GM23338 (cell line): ENCODE measurements around the gene FAM171A2. TPM values are rescaled to one million over a fixed set of nuclear protein-coding genes. Genes with fewer than 3 reads are reported as not detected.

ENCODE experiments used
- ATAC-seq: fragments of 200-7000 bp; cut with Tn5 transposase; 3 replicates; pipeline ENCODE4 v1.9.1; 2020
- DNase-seq: peaks from one replicate; pipeline ENCODE4 v3.0.0-alpha.2; 2015; ENCODE audit warnings: low spot score
- H2AFZ ChIP-seq: fragments of 200-600 bp; sonication (generic); 2 replicates; pipeline ENCODE4 v1.8.0; 2016; ENCODE audit warnings: antibody characterized with exemption, mild to moderate bottlenecking, moderate library complexity
- H3F3A ChIP-seq: fragments of 200-600 bp; sonication (generic); replicated peaks from 2 replicates; pipeline ENCODE4 v1.8.0; 2017; ENCODE audit warnings: antibody characterized with exemption, mixed run types, low read depth
- H3K27ac ChIP-seq: fragments of 200-600 bp; sonication (generic); 2 replicates; pipeline ENCODE4 v1.6.1; 2016; ENCODE audit warnings: low read depth
- H3K27me3 ChIP-seq: fragments of 200-600 bp; sonication (generic); 2 replicates; pipeline ENCODE4 v1.8.0; 2016; ENCODE audit warnings: mild to moderate bottlenecking, mixed run types, moderate library complexity; ENCODE audit not compliant: insufficient read depth
- H3K36me3 ChIP-seq: fragments of 200-600 bp; sonication (generic); 2 replicates; pipeline ENCODE4 v1.8.0; 2016; ENCODE audit warnings: mild to moderate bottlenecking; ENCODE audit not compliant: insufficient read depth
- H3K4me1 ChIP-seq: fragments of 200-600 bp; sonication (generic); 2 replicates; pipeline ENCODE4 v1.8.0; 2016; ENCODE audit warnings: mild to moderate bottlenecking, moderate library complexity; ENCODE audit not compliant: insufficient read depth
- H3K4me2 ChIP-seq: fragments of 200-600 bp; sonication (generic); 2 replicates; pipeline ENCODE4 v1.7.1; 2017; ENCODE audit warnings: mixed run types
- H3K4me3 ChIP-seq: fragments of 200-600 bp; sonication (generic); 2 replicates; pipeline ENCODE4 v1.6.1; 2016; ENCODE audit warnings: mixed run types
- H3K79me2 ChIP-seq: fragments of 200-600 bp; sonication (generic); replicated peaks from 2 replicates; pipeline ENCODE4 v1.8.0; 2017; ENCODE audit warnings: mild to moderate bottlenecking; ENCODE audit not compliant: insufficient read depth
- H3K9me2 ChIP-seq: fragments of 200-600 bp; sonication (generic); 2 replicates; pipeline ENCODE4 v1.8.0; 2017; ENCODE audit not compliant: insufficient read depth
- H4K20me1 ChIP-seq: fragments of 200-600 bp; sonication (generic); replicated peaks from 2 replicates; pipeline ENCODE4 v1.8.0; 2017; ENCODE audit warnings: mild to moderate bottlenecking; ENCODE audit not compliant: insufficient read depth
- H3K27ac Mint-ChIP-seq: 2 replicates; pipeline ENCODE4 v1.8.0; 2020; ENCODE audit warnings: inconsistent platforms, mild to moderate bottlenecking, moderate library complexity, mixed read lengths
- H3K27me3 Mint-ChIP-seq: 3 replicates; pipeline ENCODE4 v1.8.0; 2022; ENCODE audit warnings: low read depth, mild to moderate bottlenecking, moderate library complexity, mixed read lengths, inconsistent platforms; ENCODE audit not compliant: insufficient read depth, poor library complexity
- H3K36me3 Mint-ChIP-seq: 3 replicates; pipeline ENCODE4 v1.8.0; 2021; ENCODE audit warnings: low read depth, mild to moderate bottlenecking, inconsistent platforms, moderate library complexity, mixed read lengths
- H3K4me1 Mint-ChIP-seq: 3 replicates; pipeline ENCODE4 v1.8.0; 2020; ENCODE audit warnings: mild to moderate bottlenecking, inconsistent platforms, mixed read lengths
- H3K4me3 Mint-ChIP-seq: 3 replicates; pipeline ENCODE4 v1.8.0; 2021; ENCODE audit warnings: moderate library complexity, mild to moderate bottlenecking, inconsistent platforms, mixed read lengths
- H3K9me3 Mint-ChIP-seq: 3 replicates; pipeline ENCODE4 v1.8.0; 2020; ENCODE audit warnings: moderate library complexity, mild to moderate bottlenecking, inconsistent platforms, mixed read lengths
- CREB1 ChIP-seq: fragments of 250-450 bp; sonication (Bioruptor Pico); IDR thresholded peaks from 2 replicates; pipeline ENCODE4 v1.5.0; 2020; ENCODE audit warnings: low read depth, mild to moderate bottlenecking, moderate library complexity
- EZH2 ChIP-seq: fragments of 200-600 bp; sonication (generic); IDR thresholded peaks from one replicate; pipeline ENCODE4 v1.8.0; 2017; ENCODE audit warnings: antibody characterized with exemption, mild to moderate bottlenecking, low read depth; ENCODE audit not compliant: unreplicated experiment
- JUNB ChIP-seq: IDR thresholded peaks from one replicate; pipeline ENCODE4 v1.6.1; 2016; ENCODE audit warnings: antibody characterized with exemption; ENCODE audit not compliant: unreplicated experiment
- NANOG ChIP-seq: IDR thresholded peaks from 2 replicates; pipeline ENCODE4 v1.6.1; 2016; ENCODE audit warnings: antibody characterized with exemption, borderline replicate concordance
- POLR2AphosphoS5 ChIP-seq: IDR thresholded peaks from 2 replicates; pipeline ENCODE4 v1.6.1; 2016; ENCODE audit warnings: antibody characterized with exemption, low read depth
- STAT1 ChIP-seq: IDR thresholded peaks from one replicate; pipeline ENCODE4 v1.6.1; 2016; ENCODE audit warnings: antibody characterized with exemption; ENCODE audit not compliant: unreplicated experiment
- ZNF114 ChIP-seq: fragments of 250-450 bp; sonication (Bioruptor Pico); IDR thresholded peaks from 2 replicates; pipeline ENCODE4 v1.5.0; 2020; ENCODE audit warnings: mild to moderate bottlenecking, moderate library complexity
- ZNF331 ChIP-seq: fragments of 250-450 bp; sonication (Bioruptor Pico); IDR thresholded peaks from 2 replicates; pipeline ENCODE4 v1.5.0; 2020; ENCODE audit warnings: low read depth, mild to moderate bottlenecking, moderate library complexity
- polyA plus RNA-seq: library from polyadenylated mRNA; unstranded; fragments of >200 nt; fragmentation: Nextera tagmentation; extraction: Ambion mirVana; gene quantifications from 2 replicates; pipeline ENCODE4 v1.2.1, GENCODE V29; 2016
- total RNA-seq: library from RNA; depleted of rRNA; stranded (reverse); fragments of >200 nt; shearing (Covaris generic); gene quantifications from 2 replicates; pipeline ENCODE4 v1.2.3, GENCODE V29; 2014
- TF ChIP-seq, protein P1 (sequence below): IDR thresholded peaks from 2 replicates; pipeline ENCODE4 v1.6.1; 2016; ENCODE audit warnings: antibody characterized with exemption
- TF ChIP-seq, protein P2 (sequence below): IDR thresholded peaks from one replicate; pipeline ENCODE4 v1.6.1; 2018; ENCODE audit warnings: antibody characterized with exemption; ENCODE audit not compliant: unreplicated experiment
- TF ChIP-seq, protein P3 (sequence below), 2 experiments: fragments of 200-600 bp in 1 of 2; sonication (generic) in 1 of 2; conservative IDR thresholded peaks; 2 replicates each; pipeline versions ENCODE4 v1.5.1 to v1.6.1; 2016 to 2017; ENCODE audit warnings: antibody characterized with exemption in 2 of 2, low read depth in 2 of 2, mild to moderate bottlenecking in 2 of 2, moderate library complexity in 1 of 2

FAM171A2 gene
- total and polyA plus RNA-seq, 2 experiments from 2014 or later, result 4.1 to 35.4 TPM

DNA sequence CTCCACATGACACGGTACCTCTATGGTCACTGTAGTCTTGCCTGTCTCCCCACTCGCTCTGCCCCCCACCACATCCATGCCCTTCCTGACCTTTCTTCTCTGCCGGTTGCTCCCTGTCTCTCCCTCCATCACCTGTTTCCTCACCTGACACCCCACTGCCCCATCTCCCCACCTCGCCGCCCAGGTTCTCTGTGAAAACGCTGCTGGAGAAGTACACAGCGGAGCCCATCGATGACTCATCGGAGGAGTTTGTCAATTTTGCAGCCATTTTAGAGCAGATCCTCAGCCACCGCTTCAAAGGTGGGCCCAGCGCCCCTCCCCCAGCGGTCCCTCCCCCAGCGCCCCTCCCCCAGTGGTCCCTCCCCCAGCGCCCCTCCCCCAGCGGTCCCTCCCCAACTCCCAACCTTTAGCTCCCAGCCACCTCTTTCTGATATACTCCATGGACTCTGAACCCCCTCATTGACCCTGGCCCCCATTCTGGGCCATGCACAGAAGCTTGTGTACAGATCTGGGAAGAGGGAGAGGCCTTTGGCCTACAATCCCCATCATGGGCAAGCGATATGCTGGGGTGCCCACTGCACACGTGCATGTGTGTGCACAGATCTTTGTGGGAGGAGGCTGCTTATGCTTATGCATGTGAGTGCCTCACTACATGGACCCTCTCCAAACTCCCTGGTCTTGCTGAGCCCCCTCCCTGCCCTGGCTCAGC lies 51.1 kb downstream of the FAM171A2 start (continued):
- TF ChIP-seq, protein P1, sequence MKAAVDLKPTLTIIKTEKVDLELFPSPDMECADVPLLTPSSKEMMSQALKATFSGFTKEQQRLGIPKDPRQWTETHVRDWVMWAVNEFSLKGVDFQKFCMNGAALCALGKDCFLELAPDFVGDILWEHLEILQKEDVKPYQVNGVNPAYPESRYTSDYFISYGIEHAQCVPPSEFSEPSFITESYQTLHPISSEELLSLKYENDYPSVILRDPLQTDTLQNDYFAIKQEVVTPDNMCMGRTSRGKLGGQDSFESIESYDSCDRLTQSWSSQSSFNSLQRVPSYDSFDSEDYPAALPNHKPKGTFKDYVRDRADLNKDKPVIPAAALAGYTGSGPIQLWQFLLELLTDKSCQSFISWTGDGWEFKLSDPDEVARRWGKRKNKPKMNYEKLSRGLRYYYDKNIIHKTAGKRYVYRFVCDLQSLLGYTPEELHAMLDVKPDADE, result no peak
- no peak for TF ChIP-seq EZH2

DNA sequence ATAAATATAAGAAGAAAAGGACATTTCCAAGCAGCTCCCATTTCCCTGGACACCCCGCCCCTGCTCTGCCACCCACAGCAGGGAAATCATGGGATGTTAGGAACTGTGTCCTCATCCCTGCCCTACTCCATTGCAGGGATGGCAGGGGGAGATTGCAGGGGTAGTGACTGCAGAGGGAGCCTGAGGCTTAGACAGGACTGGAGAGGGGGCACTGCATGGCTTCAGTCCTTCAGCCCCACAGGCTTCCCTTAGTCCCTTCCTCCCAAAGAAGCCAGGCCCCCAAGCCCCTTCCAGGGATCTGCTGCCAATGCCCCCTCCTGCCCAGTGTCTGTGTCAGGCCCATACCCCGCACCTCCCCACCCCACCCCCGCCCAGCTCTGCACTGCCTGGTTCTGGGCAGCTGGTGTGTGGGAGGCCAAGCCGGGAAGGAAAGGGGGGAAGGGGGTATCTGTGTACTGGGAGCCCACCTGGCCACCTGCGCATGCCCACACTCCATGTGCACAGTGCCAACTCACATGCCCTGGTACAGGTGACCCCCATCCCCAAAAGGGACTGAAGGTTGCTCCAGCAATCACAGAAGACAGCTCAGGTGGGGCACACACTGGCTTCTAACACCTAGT lies 52.0 kb downstream of the FAM171A2 start:
- H3K4me3 Mint-ChIP-seq, result no peak overlapping the region
- no peaks in the 10 kb centered on the region for H3K36me3 Mint-ChIP-seq
- Histone ChIP-seq H3K4me3 (no peak overlapping the region), H3K9me2 (no peaks in the 10 kb centered on the region), H3K4me2 (peak overlapping the region; percentile 68), H3F3A (peaks cover 16% of the 10 kb centered on the region; the same call in 1 of the 2 replicates), H3K27me3 (peaks cover 25% of the 10 kb centered on the region), H2AFZ (no peak overlapping the region), H3K4me1 (peaks cover 22% of the 10 kb centered on the region; the same call in 1 of the 2 replicates), H3K36me3 (no peaks in the 10 kb centered on the region), H3K79me2 (no peaks in the 10 kb centered on the region), H4K20me1 (0 out of 2 replicates have a peak, but pooled peaks cover 3% of the 10 kb centered on the region), H3K27ac (no peak overlapping the region)
- H3K9me3 Mint-ChIP-seq, result no peaks in the 10 kb centered on the region; the same call in 2 of the 3 replicates
- peaks cover 45% of the 10 kb centered on the region for H3K27me3 Mint-ChIP-seq
- DNase-seq (no peak), ATAC-seq (no peak)
- H3K27ac Mint-ChIP-seq, result no peak overlapping the region
- peaks cover 55% of the 10 kb centered on the region for H3K4me1 Mint-ChIP-seq
- TF ChIP-seq NANOG (no peak), JUNB (no peak), STAT1 (no peak), ZNF114 (CRISPR knock-in tag) (no peak), POLR2AphosphoS5 (no peak), EZH2 (no peak), ZNF331 (CRISPR knock-in tag) (no peak), CREB1 (no peak)
- TF ChIP-seq, protein P2, sequence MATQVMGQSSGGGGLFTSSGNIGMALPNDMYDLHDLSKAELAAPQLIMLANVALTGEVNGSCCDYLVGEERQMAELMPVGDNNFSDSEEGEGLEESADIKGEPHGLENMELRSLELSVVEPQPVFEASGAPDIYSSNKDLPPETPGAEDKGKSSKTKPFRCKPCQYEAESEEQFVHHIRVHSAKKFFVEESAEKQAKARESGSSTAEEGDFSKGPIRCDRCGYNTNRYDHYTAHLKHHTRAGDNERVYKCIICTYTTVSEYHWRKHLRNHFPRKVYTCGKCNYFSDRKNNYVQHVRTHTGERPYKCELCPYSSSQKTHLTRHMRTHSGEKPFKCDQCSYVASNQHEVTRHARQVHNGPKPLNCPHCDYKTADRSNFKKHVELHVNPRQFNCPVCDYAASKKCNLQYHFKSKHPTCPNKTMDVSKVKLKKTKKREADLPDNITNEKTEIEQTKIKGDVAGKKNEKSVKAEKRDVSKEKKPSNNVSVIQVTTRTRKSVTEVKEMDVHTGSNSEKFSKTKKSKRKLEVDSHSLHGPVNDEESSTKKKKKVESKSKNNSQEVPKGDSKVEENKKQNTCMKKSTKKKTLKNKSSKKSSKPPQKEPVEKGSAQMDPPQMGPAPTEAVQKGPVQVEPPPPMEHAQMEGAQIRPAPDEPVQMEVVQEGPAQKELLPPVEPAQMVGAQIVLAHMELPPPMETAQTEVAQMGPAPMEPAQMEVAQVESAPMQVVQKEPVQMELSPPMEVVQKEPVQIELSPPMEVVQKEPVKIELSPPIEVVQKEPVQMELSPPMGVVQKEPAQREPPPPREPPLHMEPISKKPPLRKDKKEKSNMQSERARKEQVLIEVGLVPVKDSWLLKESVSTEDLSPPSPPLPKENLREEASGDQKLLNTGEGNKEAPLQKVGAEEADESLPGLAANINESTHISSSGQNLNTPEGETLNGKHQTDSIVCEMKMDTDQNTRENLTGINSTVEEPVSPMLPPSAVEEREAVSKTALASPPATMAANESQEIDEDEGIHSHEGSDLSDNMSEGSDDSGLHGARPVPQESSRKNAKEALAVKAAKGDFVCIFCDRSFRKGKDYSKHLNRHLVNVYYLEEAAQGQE, result no peak
- TF ChIP-seq, protein P1, result no peak
- TF ChIP-seq, protein P3, sequence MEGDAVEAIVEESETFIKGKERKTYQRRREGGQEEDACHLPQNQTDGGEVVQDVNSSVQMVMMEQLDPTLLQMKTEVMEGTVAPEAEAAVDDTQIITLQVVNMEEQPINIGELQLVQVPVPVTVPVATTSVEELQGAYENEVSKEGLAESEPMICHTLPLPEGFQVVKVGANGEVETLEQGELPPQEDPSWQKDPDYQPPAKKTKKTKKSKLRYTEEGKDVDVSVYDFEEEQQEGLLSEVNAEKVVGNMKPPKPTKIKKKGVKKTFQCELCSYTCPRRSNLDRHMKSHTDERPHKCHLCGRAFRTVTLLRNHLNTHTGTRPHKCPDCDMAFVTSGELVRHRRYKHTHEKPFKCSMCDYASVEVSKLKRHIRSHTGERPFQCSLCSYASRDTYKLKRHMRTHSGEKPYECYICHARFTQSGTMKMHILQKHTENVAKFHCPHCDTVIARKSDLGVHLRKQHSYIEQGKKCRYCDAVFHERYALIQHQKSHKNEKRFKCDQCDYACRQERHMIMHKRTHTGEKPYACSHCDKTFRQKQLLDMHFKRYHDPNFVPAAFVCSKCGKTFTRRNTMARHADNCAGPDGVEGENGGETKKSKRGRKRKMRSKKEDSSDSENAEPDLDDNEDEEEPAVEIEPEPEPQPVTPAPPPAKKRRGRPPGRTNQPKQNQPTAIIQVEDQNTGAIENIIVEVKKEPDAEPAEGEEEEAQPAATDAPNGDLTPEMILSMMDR (conservative IDR thresholded peaks at IDR 0.05; ENCODE audit: low read depth in 2 of 2), result no peak
